SK-N-MC (cell line): ENCODE results near the gene ZNF324.
"Not testable (repeated sequence)": the region's sequence is repeated elsewhere in the genome, so short reads cannot be mapped to it uniquely, and the experiment has no call there.

Experiments
- DNase-seq: peaks from one replicate; pipeline ENCODE4 v3.0.0-alpha.2; 2011; ENCODE audit warnings: low read depth, low spot score
- H3K27ac ChIP-seq: fragments of 200-600 bp; sonication (generic); 2 replicates; pipeline ENCODE4 v1.5.1; 2016; ENCODE audit warnings: mixed run types
- H3K36me3 ChIP-seq: fragments of 200-600 bp; sonication (generic); 2 replicates; pipeline ENCODE4 v1.6.1; 2017; ENCODE audit warnings: antibody characterized with exemption, low read length, mixed read lengths; ENCODE audit not compliant: insufficient read depth
- H3K4me3 ChIP-seq: fragments of 200-600 bp; sonication (generic); 2 replicates; pipeline ENCODE4 v1.5.1; 2016
- H3K9ac ChIP-seq: fragments of 200-600 bp; sonication (generic); 2 replicates; pipeline ENCODE4 v1.8.0; 2017; ENCODE audit warnings: mixed run types, mixed read lengths; ENCODE audit not compliant: insufficient read length
- H3K9me3 ChIP-seq: fragments of 200-600 bp; sonication (generic); 2 replicates; pipeline ENCODE4 v1.6.1; 2017; ENCODE audit warnings: low read depth, mild to moderate bottlenecking, antibody characterized with exemption, low read length, moderate library complexity, mixed read lengths
- EZH2 ChIP-seq: fragments of 200-600 bp; sonication (generic); IDR thresholded peaks from one replicate; pipeline ENCODE4 v1.6.1; 2017; ENCODE audit warnings: antibody characterized with exemption
- FOXP2 ChIP-seq: optimal IDR thresholded peaks from 2 replicates; pipeline ENCODE3; 2011; ENCODE audit warnings: mild to moderate bottlenecking, moderate library complexity; ENCODE audit not compliant: insufficient read depth; ENCODE audit errors: extremely low read length, control extremely low read depth
- POLR2AphosphoS5 ChIP-seq: IDR thresholded peaks from 2 replicates; pipeline ENCODE4 v1.6.1; 2012; ENCODE audit warnings: mild to moderate bottlenecking, low read depth, low read length, borderline replicate concordance

Gene ZNF324

DNA sequence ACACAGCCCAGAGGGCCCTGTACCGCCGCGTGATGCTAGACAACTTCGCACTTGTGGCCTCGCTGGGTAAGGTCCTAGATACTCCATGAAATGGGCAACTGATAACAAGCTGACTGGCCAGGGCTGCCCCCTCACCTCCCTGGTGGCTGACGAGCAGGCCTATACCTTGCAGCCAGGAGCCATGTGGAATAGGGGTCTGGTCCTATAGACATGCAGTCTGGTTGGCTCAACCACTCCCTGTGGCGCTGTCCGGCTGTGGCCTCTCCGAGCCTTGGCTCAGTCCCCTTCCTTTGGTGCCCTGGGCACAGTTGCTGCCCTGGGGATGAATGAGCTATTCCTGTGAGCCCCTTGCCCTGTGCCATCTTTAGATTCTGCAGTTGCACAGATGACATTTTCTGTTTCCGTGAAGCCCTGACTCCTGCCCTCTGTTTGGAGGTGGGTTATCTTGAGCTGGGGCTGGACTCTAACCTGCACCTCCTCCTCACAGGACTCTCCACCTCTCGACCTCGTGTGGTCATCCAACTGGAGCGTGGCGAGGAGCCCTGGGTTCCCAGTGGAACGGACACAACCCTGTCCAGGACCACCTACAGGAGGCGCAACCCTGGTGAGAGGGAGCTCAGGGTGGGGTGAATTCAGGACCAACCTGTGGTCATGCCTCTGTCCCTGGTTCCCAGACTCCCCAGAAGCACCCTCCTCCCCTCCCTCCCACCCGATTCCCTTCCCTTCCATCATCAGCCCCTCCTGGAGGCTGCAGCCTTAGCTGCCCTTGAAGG lies 2.5 kb downstream of the ZNF324 start:
- Histone ChIP-seq H3K4me3 (no peak overlapping the region), H3K36me3 (no peaks in the 10 kb centered on the region; the same call in 1 of the 2 replicates)

GRCh38 chr19:58470837-58471543 lies 4.1 kb downstream of the ZNF324 start:
- H3K9me3 ChIP-seq, DNase-seq, H3K4me3 ChIP-seq: not testable (repeated sequence)

More for the DNA sequence above, 2.5 kb downstream of the ZNF324 start:
- no peak for DNase-seq
- no peak overlapping the region for H3K27ac ChIP-seq
- H3K9me3 ChIP-seq: no peaks in the 10 kb centered on the region
- H3K9ac ChIP-seq: no peak overlapping the region
- TF ChIP-seq FOXP2: no peak
- no peak for TF ChIP-seq EZH2
- TF ChIP-seq POLR2AphosphoS5: no peak

DNA sequence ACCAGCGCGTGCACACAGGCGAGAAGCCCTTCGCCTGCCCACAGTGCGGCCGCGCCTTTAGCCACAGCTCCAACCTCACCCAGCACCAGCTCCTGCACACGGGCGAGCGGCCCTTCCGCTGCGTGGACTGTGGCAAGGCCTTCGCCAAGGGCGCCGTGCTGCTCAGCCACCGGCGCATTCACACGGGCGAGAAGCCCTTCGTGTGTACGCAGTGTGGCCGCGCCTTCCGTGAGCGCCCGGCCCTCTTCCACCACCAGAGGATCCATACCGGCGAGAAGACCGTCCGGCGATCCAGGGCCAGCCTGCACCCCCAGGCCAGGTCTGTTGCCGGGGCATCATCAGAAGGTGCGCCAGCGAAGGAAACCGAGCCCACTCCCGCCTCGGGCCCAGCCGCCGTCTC lies 4.9 kb downstream of the ZNF324 start:
- TF ChIP-seq FOXP2: no peak
- TF ChIP-seq EZH2: no peak
- no peak for TF ChIP-seq POLR2AphosphoS5
- Histone ChIP-seq H3K4me3 (no peak overlapping the region), H3K27ac (no peak overlapping the region), H3K9ac (no peak overlapping the region), H3K36me3 (no peaks in the 10 kb centered on the region; the same call in 1 of the 2 replicates), H3K9me3 (no peaks in the 10 kb centered on the region)
- DNase-seq: no peak

More at GRCh38 chr19:58470837-58471543, 4.1 kb downstream of the ZNF324 start:
- not testable (repeated sequence) for H3K9ac ChIP-seq, H3K36me3 ChIP-seq, H3K27ac ChIP-seq

DNA sequence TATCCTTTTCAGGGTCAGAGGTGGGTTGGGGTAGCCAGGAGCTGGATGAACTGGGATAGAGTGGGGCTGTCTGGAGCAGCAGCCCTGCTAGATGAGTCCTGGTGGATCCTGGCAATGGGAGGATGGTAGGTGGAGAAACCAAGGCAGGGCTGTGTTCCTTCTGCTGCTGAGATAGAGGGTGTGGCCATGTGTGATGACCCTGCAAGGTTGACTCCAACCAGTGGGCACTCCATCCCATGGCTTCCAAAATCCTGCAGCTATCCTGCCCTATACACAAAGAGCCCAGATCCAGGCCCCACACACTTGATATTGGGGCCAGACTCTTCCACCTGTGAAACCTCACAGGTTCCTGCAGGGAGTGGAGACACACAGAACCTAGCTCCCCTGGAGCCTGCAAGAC lies 6.9 kb downstream of the ZNF324 start:
- no peak overlapping the region for H3K27ac ChIP-seq
- no peak for TF ChIP-seq EZH2
- no peak for TF ChIP-seq FOXP2
- no peak; the same call in 1 of the 2 replicates for TF ChIP-seq POLR2AphosphoS5
- no peak overlapping the region for H3K9ac ChIP-seq

DNA sequence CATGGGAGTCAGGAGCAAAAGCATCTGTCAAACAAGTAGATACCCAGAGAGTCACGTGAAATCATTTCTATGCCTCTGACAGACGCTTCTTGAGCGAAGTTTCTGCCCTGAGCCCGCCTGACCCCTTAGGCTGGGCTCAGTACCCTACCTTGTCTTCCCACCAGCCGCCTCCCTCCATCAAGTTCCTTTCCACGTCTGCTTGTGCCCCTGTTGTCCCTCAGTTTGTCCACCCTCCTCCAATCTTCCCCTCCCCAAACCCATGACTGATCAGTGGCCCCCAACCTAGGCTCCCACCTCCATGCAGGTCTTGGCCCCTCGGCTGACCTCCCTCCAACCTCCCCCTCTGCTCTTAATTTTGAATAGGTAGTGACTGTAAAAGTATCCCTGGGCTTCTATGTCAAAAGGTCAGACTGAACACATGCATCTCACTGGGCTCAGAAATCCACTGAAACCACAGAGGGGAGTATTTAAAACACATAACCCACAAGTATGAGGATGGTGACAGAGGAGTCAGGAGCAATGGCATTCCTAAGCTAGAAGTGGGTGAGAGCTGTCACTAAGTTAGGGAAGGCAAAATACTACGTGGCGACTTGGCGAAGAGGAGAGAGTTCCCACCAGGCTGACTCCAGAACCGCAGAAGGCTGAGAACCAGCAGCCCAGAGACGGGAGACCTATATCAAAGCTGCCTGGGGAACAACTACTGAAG lies 7.6 kb downstream of the ZNF324 start:
- Histone ChIP-seq H3K36me3 (no peaks in the 10 kb centered on the region; the same call in 1 of the 2 replicates), H3K27ac (no peak overlapping the region), H3K9me3 (no peaks in the 10 kb centered on the region), H3K4me3 (no peak overlapping the region), H3K9ac (no peak overlapping the region)
- no peak for TF ChIP-seq EZH2
- TF ChIP-seq POLR2AphosphoS5: peak; percentile 25; the same call in 1 of the 2 replicates
- no peak for DNase-seq

More for the DNA sequence above, 6.9 kb downstream of the ZNF324 start:
- Histone ChIP-seq H3K4me3 (no peak overlapping the region), H3K9me3 (no peaks in the 10 kb centered on the region), H3K36me3 (no peaks in the 10 kb centered on the region; the same call in 1 of the 2 replicates)
- no peak for DNase-seq

DNA sequence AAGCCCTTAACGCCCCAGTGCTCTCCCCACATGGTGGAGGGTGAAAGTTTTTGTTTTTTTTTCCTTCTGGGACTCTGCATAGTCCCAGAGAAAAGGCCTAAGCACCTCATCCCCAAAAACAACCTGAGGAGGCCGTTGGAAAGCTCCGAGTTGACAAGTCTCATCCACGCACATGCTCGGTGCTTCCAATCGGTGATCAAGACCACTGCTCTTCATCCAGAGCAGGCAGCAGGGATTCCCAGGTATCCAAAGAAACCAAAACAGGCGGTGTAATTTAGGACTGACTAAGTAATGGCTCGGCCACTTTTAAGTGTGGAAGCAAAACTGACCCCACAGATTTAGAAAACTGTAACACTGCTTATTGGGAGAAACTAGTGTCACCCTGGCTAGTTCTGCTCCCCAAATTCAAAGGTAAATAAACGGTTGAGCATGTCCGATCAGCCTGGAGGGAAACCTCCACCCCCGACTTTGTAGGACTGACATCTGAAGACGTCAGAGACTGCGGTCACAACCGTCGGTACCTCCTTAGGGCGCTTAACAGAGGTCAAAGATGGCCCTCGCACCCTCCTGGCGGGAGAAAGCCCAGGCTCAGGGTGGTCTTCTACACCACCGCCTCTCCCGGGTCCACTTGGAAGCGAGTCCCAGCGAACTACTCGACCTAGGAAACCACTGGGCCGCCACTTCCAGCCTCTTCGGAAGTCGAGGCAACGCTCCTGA lies 8.3 kb downstream of the ZNF324 start:
- Histone ChIP-seq H3K36me3 (no peaks in the 10 kb centered on the region; the same call in 1 of the 2 replicates), H3K4me3 (peak overlapping the region; percentile 84), H3K27ac (peak overlapping the region; percentile 73; the same call in 1 of the 2 replicates), H3K9ac (peak overlapping the region; percentile 43), H3K9me3 (no peaks in the 10 kb centered on the region)
- no peak for DNase-seq
- TF ChIP-seq POLR2AphosphoS5 (no peak; the same call in 1 of the 2 replicates), EZH2 (no peak), FOXP2 (no peak)

DNA sequence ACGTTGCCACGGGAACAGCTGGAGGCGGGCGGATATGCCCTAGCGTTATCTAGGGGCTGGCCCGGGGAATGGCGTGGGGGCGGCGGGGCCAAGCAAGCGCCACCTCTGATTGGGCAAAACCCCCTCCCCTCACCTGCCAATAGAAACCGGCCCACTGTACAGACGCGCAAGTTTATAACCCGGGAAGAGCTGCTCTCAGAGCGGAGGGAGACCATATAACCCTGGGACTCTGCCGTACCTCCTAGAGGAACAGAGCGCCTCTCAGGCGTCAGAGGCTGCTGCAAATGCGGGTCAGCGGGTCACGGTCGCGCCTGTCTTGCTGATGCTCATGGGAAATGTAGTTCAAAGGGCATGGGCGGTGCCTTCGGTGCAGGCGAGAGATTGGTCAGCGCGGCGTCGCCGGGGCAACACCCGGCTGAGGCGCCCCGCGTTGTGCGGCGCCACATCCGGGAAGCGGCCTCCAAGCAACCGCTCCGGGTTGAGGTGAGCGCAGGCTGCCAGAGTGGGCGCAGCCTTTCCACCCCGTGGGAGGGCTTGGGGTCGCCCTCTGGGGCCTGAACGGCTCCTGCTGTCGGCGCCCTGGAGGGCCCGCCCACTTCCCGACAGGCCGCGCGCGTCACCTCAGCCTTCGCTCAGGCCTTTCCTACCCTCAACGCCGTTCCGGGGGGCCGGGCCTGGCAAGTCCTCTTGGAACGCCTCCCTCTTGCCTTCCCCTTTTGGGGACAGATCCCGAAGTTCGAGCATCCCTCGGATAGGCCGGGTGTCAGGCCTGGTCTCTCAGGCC lies 9.0 kb downstream of the ZNF324 start, which contains the start of gene ZNF446:
Gene ZNF446 (plus strand): TSS at position 639 of the 784 bp plus-strand sequence. CDS start 867 bp downstream, outside the sequence.
- peak; percentile 90 for DNase-seq
- no peak for TF ChIP-seq EZH2
- TF ChIP-seq POLR2AphosphoS5: peak; percentile 74; the same call in 1 of the 2 replicates
- TF ChIP-seq FOXP2: no peak

More for the DNA sequence above, 9.0 kb downstream of the ZNF324 start, which contains the start of gene ZNF446:
- H3K9me3 ChIP-seq: no peaks in the 10 kb centered on the region
- H3K9ac ChIP-seq: peak within 1 kb of the TSS; percentile 78
- peak within 1 kb of the TSS; percentile 84 for H3K4me3 ChIP-seq
- peak within 1 kb of the TSS; percentile 73 for H3K27ac ChIP-seq
- no peaks in the 10 kb centered on the region; the same call in 1 of the 2 replicates for H3K36me3 ChIP-seq
